Right atrium auricular region (tissue), 2 donors: Measurements from ENCODE around the gene TSC22D3. TPM values are rescaled to one million over a fixed set of nuclear protein-coding genes. Genes with fewer than 3 reads are reported as not detected.

Experiments
- DNase-seq: peaks from one replicate; pipeline ENCODE4 v3.0.0-alpha.2; 2019; ENCODE audit warnings: low spot score
- H3K27ac ChIP-seq, 2 donors: fragments of 200-600 bp; sonication (generic); 1 replicate in 1 of 2; 2 replicates in 1 of 2; pipeline ENCODE4 v1.5.1; 2016 to 2019
- H3K27me3 ChIP-seq, 2 donors: fragments of 200-600 bp; sonication (generic); one replicate each; pipeline versions ENCODE4 v1.5.1 to v1.6.0; 2017 to 2019
- H3K36me3 ChIP-seq: fragments of 200-600 bp; sonication (generic); one replicate; pipeline ENCODE4 v1.5.1; 2016
- H3K4me1 ChIP-seq, 2 donors: fragments of 200-600 bp; sonication (generic); one replicate each; pipeline versions ENCODE4 v1.5.1 to v1.6.0; 2017 to 2019
- H3K4me3 ChIP-seq, 2 donors: fragments of 200-600 bp; sonication (generic); 1 replicate in 1 of 2; 2 replicates in 1 of 2; pipeline ENCODE4 v1.5.1; 2017 to 2019; ENCODE audit warnings: mild to moderate bottlenecking in 1 of 2, moderate library complexity in 1 of 2
- H3K9me3 ChIP-seq, 2 donors: fragments of 200-600 bp; sonication (generic); one replicate each; pipeline ENCODE4 v1.5.1; 2019
- total RNA-seq, 2 donors: library from RNA; depleted of rRNA; stranded (reverse); fragments of >200 nt; gene quantifications; one replicate each; pipeline ENCODE4 v1.1.0, GENCODE V29; 2016
- TF ChIP-seq, protein P1 (sequence below), 2 donors: fragments of 200-600 bp; sonication (generic); IDR thresholded peaks; one replicate each; pipeline ENCODE4 v1.5.1; 2019; ENCODE audit warnings: antibody characterized with exemption in 2 of 2

Gene TSC22D3
- total RNA-seq, 2 donors from 2014 or later, result 184 to 193 TPM

DNA sequence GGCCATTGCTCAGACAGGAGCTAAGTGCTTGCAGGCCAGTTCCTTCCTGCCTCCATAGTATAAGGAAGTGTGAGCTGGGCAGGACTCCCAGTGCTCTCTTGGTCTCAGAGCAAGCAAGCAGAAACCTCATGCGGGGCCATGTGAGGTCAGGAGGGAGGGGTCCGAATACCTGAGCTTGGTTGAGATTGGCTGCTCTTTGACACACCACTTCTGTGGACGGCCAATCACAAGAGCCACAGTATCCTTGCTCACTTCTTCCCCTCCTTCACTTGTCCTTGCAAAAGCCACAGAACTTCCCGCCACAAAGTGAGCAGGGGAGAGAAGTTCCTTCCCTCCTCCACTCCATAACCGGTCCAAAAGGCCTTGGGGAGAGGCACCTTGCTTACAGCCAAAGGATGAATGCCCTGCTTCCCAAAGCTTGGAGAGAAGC is 90.6 kb downstream of the TSC22D3 start:
- TF ChIP-seq, protein P1, sequence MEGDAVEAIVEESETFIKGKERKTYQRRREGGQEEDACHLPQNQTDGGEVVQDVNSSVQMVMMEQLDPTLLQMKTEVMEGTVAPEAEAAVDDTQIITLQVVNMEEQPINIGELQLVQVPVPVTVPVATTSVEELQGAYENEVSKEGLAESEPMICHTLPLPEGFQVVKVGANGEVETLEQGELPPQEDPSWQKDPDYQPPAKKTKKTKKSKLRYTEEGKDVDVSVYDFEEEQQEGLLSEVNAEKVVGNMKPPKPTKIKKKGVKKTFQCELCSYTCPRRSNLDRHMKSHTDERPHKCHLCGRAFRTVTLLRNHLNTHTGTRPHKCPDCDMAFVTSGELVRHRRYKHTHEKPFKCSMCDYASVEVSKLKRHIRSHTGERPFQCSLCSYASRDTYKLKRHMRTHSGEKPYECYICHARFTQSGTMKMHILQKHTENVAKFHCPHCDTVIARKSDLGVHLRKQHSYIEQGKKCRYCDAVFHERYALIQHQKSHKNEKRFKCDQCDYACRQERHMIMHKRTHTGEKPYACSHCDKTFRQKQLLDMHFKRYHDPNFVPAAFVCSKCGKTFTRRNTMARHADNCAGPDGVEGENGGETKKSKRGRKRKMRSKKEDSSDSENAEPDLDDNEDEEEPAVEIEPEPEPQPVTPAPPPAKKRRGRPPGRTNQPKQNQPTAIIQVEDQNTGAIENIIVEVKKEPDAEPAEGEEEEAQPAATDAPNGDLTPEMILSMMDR (IDR thresholded peaks at IDR 0.05), result no peak
- Histone ChIP-seq H3K27ac (peak overlapping the region; percentile 37 to 66), H3K4me1 (peaks cover 0 to 36% of the 10 kb centered on the region in 2 donors), H3K4me3 (no peak overlapping the region), H3K9me3 (no peaks in the 10 kb centered on the region), H3K36me3 (no peaks in the 10 kb centered on the region), H3K27me3 (no peaks in the 10 kb centered on the region)
- peak; percentile 91 for DNase-seq

DNA sequence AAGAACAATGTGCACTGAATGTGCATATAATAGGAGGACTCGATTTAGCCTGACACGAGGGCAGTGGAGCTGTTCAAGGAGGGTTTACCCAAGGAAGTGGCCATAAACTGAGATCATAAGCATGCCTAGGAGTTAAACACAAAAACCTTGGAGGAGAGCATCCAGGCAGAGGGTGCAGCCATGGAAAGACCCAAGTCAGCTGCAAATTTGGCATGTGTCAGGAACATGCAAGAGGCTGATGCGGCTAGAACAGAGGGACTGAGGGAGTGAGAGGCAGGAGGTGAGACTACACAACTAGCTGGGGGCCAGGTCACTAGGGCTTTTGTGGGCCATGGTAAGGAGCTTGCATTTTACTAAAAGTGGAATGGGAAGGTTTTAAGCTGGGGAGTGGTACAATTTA is 91.7 kb downstream of the TSC22D3 start:
- no peaks in the 10 kb centered on the region for H3K27me3 ChIP-seq
- H3K9me3 ChIP-seq, result no peaks in the 10 kb centered on the region
- H3K4me1 ChIP-seq, result peaks cover 0 to 46% of the 10 kb centered on the region in 2 donors
- peak overlapping the region; percentile 57 to 66 for H3K27ac ChIP-seq
- DNase-seq, result no peak
- TF ChIP-seq, protein P1 (IDR thresholded peaks at IDR 0.05), result no peak
- H3K36me3 ChIP-seq, result no peaks in the 10 kb centered on the region
- H3K4me3 ChIP-seq, result no peak overlapping the region

DNA sequence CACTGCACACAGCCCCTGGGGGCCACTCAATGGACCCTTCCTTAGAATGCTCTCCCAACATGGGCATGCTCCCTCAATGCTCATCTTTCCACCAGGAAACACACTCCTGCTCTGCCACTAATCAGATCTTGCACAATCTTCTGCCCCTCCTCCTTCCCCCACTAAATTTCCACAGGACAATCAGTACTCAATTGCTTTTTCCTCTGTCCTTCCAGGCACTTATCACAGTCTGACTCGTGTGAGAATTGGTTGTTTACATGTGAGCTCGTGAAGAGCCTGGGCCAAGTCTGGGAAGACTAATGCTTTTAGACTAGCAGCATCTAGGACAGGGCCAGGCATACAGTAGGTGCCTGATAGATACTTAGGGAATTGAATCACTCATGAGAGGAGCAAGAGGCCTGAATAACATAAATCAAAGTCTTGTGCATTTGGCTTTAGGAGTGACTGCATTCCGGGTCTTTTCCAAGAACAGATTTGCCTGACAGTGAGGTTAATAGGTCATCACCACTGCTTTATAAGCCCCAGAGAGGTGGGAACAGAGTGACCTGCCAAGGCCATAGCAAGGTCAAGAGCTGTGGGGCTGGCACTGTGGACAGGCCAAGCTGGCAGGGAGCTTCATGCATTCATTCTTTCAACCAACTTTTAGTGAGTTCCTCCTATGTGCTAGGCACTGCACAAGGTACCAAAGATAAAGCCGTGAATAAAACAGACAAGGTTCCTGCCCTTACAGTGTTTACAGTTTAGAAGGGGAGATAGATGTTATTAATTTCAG is 92.3 kb downstream of the TSC22D3 start:
- Histone ChIP-seq H3K4me1 (peaks cover 0 to 52% of the 10 kb centered on the region in 2 donors), H3K36me3 (no peaks in the 10 kb centered on the region), H3K27me3 (no peaks in the 10 kb centered on the region), H3K9me3 (no peaks in the 10 kb centered on the region), H3K27ac (peak overlapping the region; percentile 57 to 66), H3K4me3 (no peak overlapping the region)
- TF ChIP-seq, protein P1 (IDR thresholded peaks at IDR 0.05), result no peak
- peak; percentile 70 for DNase-seq

DNA sequence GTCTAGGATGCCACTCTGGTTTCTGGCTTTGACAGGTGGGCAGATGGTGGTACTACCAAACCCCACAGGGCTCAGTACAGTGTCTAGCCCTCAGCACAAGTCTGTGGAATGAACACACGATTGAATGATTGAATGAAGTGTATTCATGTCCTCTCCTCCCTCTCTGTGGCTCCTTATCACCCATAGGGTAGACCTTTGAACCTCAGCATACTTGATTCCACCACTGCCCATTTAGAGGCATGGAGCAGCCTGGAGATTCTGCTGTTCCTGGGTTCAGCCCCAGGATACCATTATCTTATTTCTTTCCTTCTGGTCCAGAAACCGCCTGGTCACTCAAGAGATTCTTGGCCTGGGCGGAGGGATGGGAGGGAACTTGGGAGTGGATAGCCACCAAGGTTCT is 93.3 kb downstream of the TSC22D3 start:
- TF ChIP-seq, protein P1 (IDR thresholded peaks at IDR 0.05), result no peak
- Histone ChIP-seq H3K4me3 (no peak overlapping the region), H3K27ac (peak overlapping the region; percentile 57 to 66), H3K4me1 (peaks cover 0 to 57% of the 10 kb centered on the region in 2 donors), H3K9me3 (no peaks in the 10 kb centered on the region), H3K36me3 (no peaks in the 10 kb centered on the region), H3K27me3 (no peaks in the 10 kb centered on the region)
- DNase-seq, result no peak

DNA sequence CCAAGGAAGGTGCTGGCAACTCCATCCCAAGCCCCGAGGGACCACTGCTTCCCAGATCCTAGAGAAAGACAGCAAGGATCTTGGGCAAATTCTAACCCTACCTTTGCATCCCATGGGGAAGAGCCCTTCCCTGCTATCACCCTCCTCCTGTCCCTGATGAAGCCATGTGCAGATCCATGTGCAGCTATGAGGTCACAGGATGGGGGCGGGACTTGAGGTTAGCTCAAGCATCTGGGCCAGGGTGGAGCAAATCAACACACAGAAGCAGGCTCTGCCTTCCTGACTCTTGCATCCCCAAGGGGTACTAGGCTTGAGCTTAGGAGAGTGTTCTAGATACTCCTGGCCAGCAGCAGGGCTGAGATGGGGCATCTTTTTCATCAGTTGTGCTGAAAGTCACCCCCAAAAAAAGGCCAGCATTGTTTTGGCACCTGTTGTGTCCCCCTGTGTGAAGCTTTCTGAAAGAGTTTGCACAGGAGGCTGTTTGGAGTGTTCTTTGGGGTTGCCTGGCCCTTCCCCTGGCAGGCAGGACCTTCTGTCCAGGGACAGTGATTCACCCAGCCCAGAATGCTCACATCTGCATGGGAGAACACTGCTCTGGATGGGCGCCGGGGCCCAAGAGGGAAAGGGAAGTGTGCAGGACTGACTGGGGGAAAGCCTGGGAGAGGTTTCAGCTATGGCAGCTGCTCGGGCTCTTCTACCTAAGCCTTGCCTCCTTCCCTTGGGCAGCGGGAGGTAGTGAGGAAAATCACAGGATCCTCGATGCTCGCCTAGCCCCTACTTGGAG is 96.4 kb downstream of the TSC22D3 start:
- Histone ChIP-seq H3K4me1 (peaks cover 0 to 59% of the 10 kb centered on the region in 2 donors), H3K27ac (peak overlapping the region; percentile 81 to 86), H3K4me3 (no peak overlapping the region), H3K27me3 (no peaks in the 10 kb centered on the region), H3K9me3 (no peaks in the 10 kb centered on the region), H3K36me3 (no peaks in the 10 kb centered on the region)
- DNase-seq, result peak; percentile 93
- TF ChIP-seq, protein P1 (IDR thresholded peaks at IDR 0.05), result no peak
